K562 (cell line): ENCODE results near the gene DAZAP1. TPM values are rescaled to one million over a fixed set of nuclear protein-coding genes. Genes with fewer than 3 reads are reported as not detected.

Experiments used
- ATAC-seq: fragments of 200-7000 bp; cut with Tn5 transposase; 3 replicates; pipeline ENCODE4 v1.9.1; 2020; ENCODE audit warnings: moderate library complexity
- BruUV-seq: library from RNA; stranded (reverse); fragments of 400-500 nt; replicated peaks from 2 replicates; lab custom pipeline; 2021; lab: Mats Ljungman, UMichigan
- CTCF ChIA-PET: fragments of 300-600 bp; formaldehyde crosslinking; extraction: SDS; loops from one replicate; lab custom pipeline; 2021; ENCODE audit warnings: low intra/inter-chr PET ratio; lab: Yijun Ruan, JAX
- POLR2A ChIA-PET: fragments of 300-600, 350-650 bp; sonication (Branson Sonifier 250); formaldehyde crosslinking; extraction: SDS; loops from one replicate; lab custom pipeline; 2021; ENCODE audit warnings: antibody characterized with exemption, inconsistent platforms; lab: Yijun Ruan, JAX
- DNase-seq, 4 experiments: peaks; one replicate each; pipeline versions ENCODE4 v3.0.0 to v3.0.0-alpha.2; 2011 to 2018; ENCODE audit warnings: low spot score in 3 of 4, mixed read lengths in 3 of 4; ENCODE audit errors: extremely low read depth in 1 of 4
- FAIRE-seq: peaks from 2 replicates; lab custom pipeline; 2011; peaks lifted over from hg19 to GRCh38; lab: Jason Lieb, UNC
- H2AFZ ChIP-seq: 2 replicates; pipeline ENCODE4 v1.6.0; 2011; ENCODE audit warnings: low read depth, low read length, control low read depth, inconsistent platforms
- H3K27ac ChIP-seq: fragments of 200-600 bp; 3 replicates; pipeline ENCODE4 v1.8.0; 2011; ENCODE audit warnings: low read depth, mild to moderate bottlenecking, control low read depth, inconsistent platforms, low read length, moderate library complexity, mixed read lengths; ENCODE audit errors: extremely low read depth
- H3K27me3 ChIP-seq, 2 experiments: fragments of 300-600 bp in 1 of 2; 2 replicates in 1 of 2; 3 replicates in 1 of 2; pipeline versions ENCODE4 v1.6.0 to v1.8.0; 2011; ENCODE audit warnings: inconsistent platforms in 2 of 2, low read length in 2 of 2, mild to moderate bottlenecking in 1 of 2, mixed read lengths in 1 of 2, moderate library complexity in 1 of 2; ENCODE audit not compliant: control insufficient read depth in 2 of 2, insufficient read depth in 2 of 2
- H3K36me3 ChIP-seq: fragments of 300-600 bp; 3 replicates; pipeline ENCODE4 v1.8.0; 2011; ENCODE audit warnings: mild to moderate bottlenecking, low read length, inconsistent platforms; ENCODE audit not compliant: control insufficient read depth, insufficient read depth
- H3K4me1 ChIP-seq, 2 experiments: fragments of 200-600 bp in 1 of 2; replicated peaks in 1 of 2; 2 replicates in 1 of 2; 3 replicates in 1 of 2; pipeline versions ENCODE4 v1.5.1 to v1.8.0; 2011; ENCODE audit warnings: inconsistent platforms in 2 of 2, low read length in 2 of 2, mild to moderate bottlenecking in 1 of 2, mixed read lengths in 1 of 2, moderate library complexity in 1 of 2; ENCODE audit not compliant: control insufficient read depth in 2 of 2, insufficient read depth in 2 of 2
- H3K4me2 ChIP-seq: 2 replicates; pipeline ENCODE4 v1.6.1; 2011; ENCODE audit warnings: low read length, control low read depth, inconsistent platforms, mixed read lengths; ENCODE audit not compliant: insufficient read depth
- H3K4me3 ChIP-seq: fragments of 200-600 bp; sonication (generic), shearing (Covaris generic); 2 replicates; pipeline ENCODE4 v1.5.1; 2016; ENCODE audit warnings: control low read depth, inconsistent platforms
- H3K79me2 ChIP-seq: fragments of 200-600 bp; 3 replicates; pipeline ENCODE4 v1.8.0; 2011; ENCODE audit warnings: low read length, inconsistent platforms; ENCODE audit not compliant: control insufficient read depth, insufficient read depth
- H3K9ac ChIP-seq, 2 experiments: 2 replicates each; pipeline versions ENCODE4 v1.6.0 to v1.6.1; 2011; ENCODE audit warnings: low read depth in 2 of 2, low read length in 2 of 2, control low read depth in 1 of 2, inconsistent platforms in 1 of 2, mild to moderate bottlenecking in 1 of 2, mixed read lengths in 1 of 2; ENCODE audit not compliant: insufficient read depth in 1 of 2
- H3K9me1 ChIP-seq: one replicate; pipeline ENCODE4 v1.6.0; 2011; ENCODE audit warnings: inconsistent platforms, mild to moderate bottlenecking, low read length, moderate library complexity; ENCODE audit not compliant: control insufficient read depth, insufficient read depth
- H3K9me3 ChIP-seq: replicated peaks from 2 replicates; pipeline ENCODE4 v1.5.1; 2011; ENCODE audit warnings: low read depth, low read length, inconsistent platforms; ENCODE audit not compliant: control insufficient read depth, insufficient read depth
- H4K20me1 ChIP-seq: replicated peaks from 2 replicates; pipeline ENCODE4 v1.6.1; 2011; ENCODE audit warnings: low read length, inconsistent platforms, mixed read lengths; ENCODE audit not compliant: control insufficient read depth, insufficient read depth
- WGBS: fragments of 100-300 bp; shearing (Covaris generic); methylation state at CpG from one replicate; pipeline ENCODE4 v1.1.6; 2016; ENCODE audit warnings: low coverage, mixed read lengths; ENCODE audit not compliant: insufficient coverage; ENCODE audit errors: missing lambda C conversion rate; 5-methylcytosine and 5-hydroxymethylcytosine counted together
- in situ Hi-C: fragments of 300-500 bp; cut with MboI; formaldehyde crosslinking; loops from 4 replicates; pipeline ENCODE4 v1.15.0; 2018; ENCODE audit warnings: inconsistent platforms, mixed read lengths
- intact Hi-C: fragments of 100-400 bp; cut with micrococcal nuclease; formaldehyde crosslinking; loops from 2 replicates; pipeline ENCODE4 v1.14.2; 2022
- polyA plus RNA-seq, 8 experiments: library from polyadenylated mRNA; depleted of rRNA in 4 of 8; stranded (reverse) in 5 of 8; unstranded in 3 of 8; fragments of >200 nt; fragmentation: Nextera tagmentation in 2 of 8; fragmentation: Illumina TruSeq in 1 of 8; extraction: Ambion mirVana in 2 of 8; extraction: Trizol in 1 of 8; gene quantifications; 2 replicates each; pipeline versions ENCODE4 v1.2.1 to v1.2.3, GENCODE V29; 2011 to 2014; ENCODE audit warnings: inconsistent platforms in 1 of 8, missing spikeins in 1 of 8
- total RNA-seq, 7 experiments: library from RNA; depleted of rRNA in 6 of 7; stranded (reverse); fragments of >200 nt in 6 of 7; fragmentation: Illumina TruSeq in 2 of 7; extraction: Trizol in 2 of 7; gene quantifications; 2 replicates each; pipeline versions ENCODE4 v1.2.1 to v1.2.3, GENCODE V29; 2011 to 2021; ENCODE audit warnings: low replicate concordance in 1 of 7
- TF ChIP-seq, protein P1 (sequence below), 3 experiments: IDR thresholded peaks in 2 of 3; conservative IDR thresholded peaks in 1 of 3; 2 replicates each; pipeline ENCODE4 v1.5.1; 2011 to 2012; ENCODE audit warnings: low read length in 3 of 3, mild to moderate bottlenecking in 3 of 3, control low read depth in 2 of 3, improper control_type of control experiment in 1 of 3, inconsistent platforms in 1 of 3, low read depth in 1 of 3, mixed read lengths in 1 of 3, moderate library complexity in 1 of 3; ENCODE audit not compliant: insufficient read depth in 2 of 3
- TF ChIP-seq, protein P2 (sequence below): fragments of 450-650 bp; formaldehyde crosslinking; IDR thresholded peaks from 2 replicates; pipeline ENCODE4 v1.4.0; 2020; ENCODE audit warnings: mild to moderate bottlenecking

The DAZAP1 gene
- total and polyA plus RNA-seq, 9 of the 15 experiments (the other 6 are each of a cell fraction or from before 2014, with no cell fraction given), result 10.8 to 289 (median 142) TPM

DNA sequence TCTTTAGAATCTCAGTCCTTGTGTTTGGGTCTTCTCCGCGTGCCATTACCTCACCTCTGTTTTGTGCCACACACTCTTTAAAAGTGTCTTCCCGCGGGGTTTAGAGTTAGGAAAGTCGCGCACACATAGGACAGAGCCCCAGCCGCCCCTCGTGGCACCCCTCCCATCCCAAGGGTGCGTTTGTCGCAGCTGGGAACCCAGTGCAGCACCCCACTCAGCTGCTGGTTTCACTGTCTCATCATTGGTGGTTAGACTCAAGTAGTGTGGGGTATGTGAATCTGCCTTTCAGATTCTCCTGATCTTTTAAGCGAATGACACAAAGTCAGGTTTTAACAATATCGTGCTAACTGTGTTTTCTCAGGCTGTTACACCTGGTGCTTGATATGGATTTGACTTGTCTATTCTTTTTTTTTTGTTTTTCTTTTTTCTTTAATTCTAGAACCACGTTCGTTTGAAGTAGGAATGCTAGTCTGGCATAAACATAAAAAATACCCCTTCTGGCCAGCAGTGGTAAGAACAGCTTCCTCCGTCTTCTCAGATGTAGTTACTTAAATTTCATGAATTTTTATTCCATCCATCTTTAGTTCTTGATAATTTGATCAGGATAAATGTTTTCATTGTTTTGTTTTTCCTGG is 43.2 kb upstream of the DAZAP1 start:
- in situ Hi-C loops, result no loop called here
- TF ChIP-seq, protein P1, sequence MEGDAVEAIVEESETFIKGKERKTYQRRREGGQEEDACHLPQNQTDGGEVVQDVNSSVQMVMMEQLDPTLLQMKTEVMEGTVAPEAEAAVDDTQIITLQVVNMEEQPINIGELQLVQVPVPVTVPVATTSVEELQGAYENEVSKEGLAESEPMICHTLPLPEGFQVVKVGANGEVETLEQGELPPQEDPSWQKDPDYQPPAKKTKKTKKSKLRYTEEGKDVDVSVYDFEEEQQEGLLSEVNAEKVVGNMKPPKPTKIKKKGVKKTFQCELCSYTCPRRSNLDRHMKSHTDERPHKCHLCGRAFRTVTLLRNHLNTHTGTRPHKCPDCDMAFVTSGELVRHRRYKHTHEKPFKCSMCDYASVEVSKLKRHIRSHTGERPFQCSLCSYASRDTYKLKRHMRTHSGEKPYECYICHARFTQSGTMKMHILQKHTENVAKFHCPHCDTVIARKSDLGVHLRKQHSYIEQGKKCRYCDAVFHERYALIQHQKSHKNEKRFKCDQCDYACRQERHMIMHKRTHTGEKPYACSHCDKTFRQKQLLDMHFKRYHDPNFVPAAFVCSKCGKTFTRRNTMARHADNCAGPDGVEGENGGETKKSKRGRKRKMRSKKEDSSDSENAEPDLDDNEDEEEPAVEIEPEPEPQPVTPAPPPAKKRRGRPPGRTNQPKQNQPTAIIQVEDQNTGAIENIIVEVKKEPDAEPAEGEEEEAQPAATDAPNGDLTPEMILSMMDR (IDR thresholded peaks at IDR 0.05 in 2 of 3, conservative IDR thresholded peaks at IDR 0.05 in 1 of 3; ENCODE audit: insufficient read depth in 2 of 3, low read depth in 1 of 3, low read length in 3 of 3), result 0 out of 6 replicates have a peak, but pooled peaks of 1 of the 3 experiments have one; percentile 5
- TF ChIP-seq, protein P2, sequence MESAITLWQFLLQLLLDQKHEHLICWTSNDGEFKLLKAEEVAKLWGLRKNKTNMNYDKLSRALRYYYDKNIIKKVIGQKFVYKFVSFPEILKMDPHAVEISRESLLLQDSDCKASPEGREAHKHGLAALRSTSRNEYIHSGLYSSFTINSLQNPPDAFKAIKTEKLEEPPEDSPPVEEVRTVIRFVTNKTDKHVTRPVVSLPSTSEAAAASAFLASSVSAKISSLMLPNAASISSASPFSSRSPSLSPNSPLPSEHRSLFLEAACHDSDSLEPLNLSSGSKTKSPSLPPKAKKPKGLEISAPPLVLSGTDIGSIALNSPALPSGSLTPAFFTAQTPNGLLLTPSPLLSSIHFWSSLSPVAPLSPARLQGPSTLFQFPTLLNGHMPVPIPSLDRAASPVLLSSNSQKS (CRISPR knock-in tag), result no peak
- DNase-seq, result no peak
- FAIRE-seq, result no peak
- no peak overlapping the region for H3K4me3 ChIP-seq
- no peaks in the 10 kb centered on the region for H3K27me3 ChIP-seq
- CTCF ChIA-PET, result no interaction called here
- peaks cover 93% of the 10 kb centered on the region for H3K36me3 ChIP-seq
- intact Hi-C loops, result no loop called here
- H3K9ac ChIP-seq, result no peak overlapping the region
- no peaks in the 10 kb centered on the region for H3K79me2 ChIP-seq
- no peaks in the 10 kb centered on the region for H3K9me1 ChIP-seq
- H3K4me2 ChIP-seq, result no peak overlapping the region
- BruUV-seq, result no TSS peak
- no peak for ATAC-seq
- WGBS, result 94% methylated on average over 14 of the region's 15 CpGs
- POLR2A ChIA-PET, result interaction anchor here (0.6 to 1.3 kb wide), 3 partner anchors 10 to 32 kb away, joined by 3 to 5 read pairs (median 4); a partner anchor contains a TSS
- H3K9me3 ChIP-seq, result no peaks in the 10 kb centered on the region
- H4K20me1 ChIP-seq, result peaks cover 4% of the 10 kb centered on the region; the same call in 1 of the 2 replicates
- no peak overlapping the region for H2AFZ ChIP-seq
- peaks cover 12 to 52% of the 10 kb centered on the region in 2 experiments for H3K4me1 ChIP-seq
- no peak overlapping the region for H3K27ac ChIP-seq
